Measurements from ENCODE around the gene CIART. TPM values are rescaled to one million over a fixed set of nuclear protein-coding genes. Genes with fewer than 3 reads are reported as not detected.
"Not testable (repeated sequence)": the region's sequence is repeated elsewhere in the genome, so short reads cannot be mapped to it uniquely, and the experiment has no call there.

Gene CIART
- total RNA-seq, 4 donors from 2014 or later = 2.9 to 30.3 (median 4.9) TPM; not detected in 1

- TF ChIP-seq POLR2A (IDR thresholded peaks at IDR 0.05) = no peak
- TF ChIP-seq, protein P1, sequence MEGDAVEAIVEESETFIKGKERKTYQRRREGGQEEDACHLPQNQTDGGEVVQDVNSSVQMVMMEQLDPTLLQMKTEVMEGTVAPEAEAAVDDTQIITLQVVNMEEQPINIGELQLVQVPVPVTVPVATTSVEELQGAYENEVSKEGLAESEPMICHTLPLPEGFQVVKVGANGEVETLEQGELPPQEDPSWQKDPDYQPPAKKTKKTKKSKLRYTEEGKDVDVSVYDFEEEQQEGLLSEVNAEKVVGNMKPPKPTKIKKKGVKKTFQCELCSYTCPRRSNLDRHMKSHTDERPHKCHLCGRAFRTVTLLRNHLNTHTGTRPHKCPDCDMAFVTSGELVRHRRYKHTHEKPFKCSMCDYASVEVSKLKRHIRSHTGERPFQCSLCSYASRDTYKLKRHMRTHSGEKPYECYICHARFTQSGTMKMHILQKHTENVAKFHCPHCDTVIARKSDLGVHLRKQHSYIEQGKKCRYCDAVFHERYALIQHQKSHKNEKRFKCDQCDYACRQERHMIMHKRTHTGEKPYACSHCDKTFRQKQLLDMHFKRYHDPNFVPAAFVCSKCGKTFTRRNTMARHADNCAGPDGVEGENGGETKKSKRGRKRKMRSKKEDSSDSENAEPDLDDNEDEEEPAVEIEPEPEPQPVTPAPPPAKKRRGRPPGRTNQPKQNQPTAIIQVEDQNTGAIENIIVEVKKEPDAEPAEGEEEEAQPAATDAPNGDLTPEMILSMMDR (IDR thresholded peaks at IDR 0.05) = no peak
- Histone ChIP-seq H3K4me3 (no peak overlapping the region), H3K4me1 (peaks cover 0 to 3% of the 10 kb centered on the region in 2 donors), H3K27ac (no peak overlapping the region), H3K36me3 (no peaks in the 10 kb centered on the region), H3K27me3 (no peaks in the 10 kb centered on the region), H3K9me3 (no peaks in the 10 kb centered on the region)
- intact Hi-C loops (cut with DNase I; ENCODE audit: low total_unique reads) = no loop called here
- no peak for DNase-seq
Observed at GRCh38 chr1:150295476-150295875, 13.1 kb downstream of the CIART start.

- intact Hi-C loops (cut with DNase I; ENCODE audit: low total_unique reads) = no loop called here
- Histone ChIP-seq H3K9me3 (no peaks in the 10 kb centered on the region), H3K4me1 (no peaks in the 10 kb centered on the region), H3K4me3 (no peak overlapping the region), H3K27ac (no peak overlapping the region), H3K27me3 (no peaks in the 10 kb centered on the region), H3K36me3 (no peaks in the 10 kb centered on the region)
- TF ChIP-seq, protein P1 (IDR thresholded peaks at IDR 0.05) = no peak
- TF ChIP-seq POLR2A (IDR thresholded peaks at IDR 0.05) = no peak
- no peak for DNase-seq
Observed at GRCh38 chr1:150299716-150300115, 17.4 kb downstream of the CIART start.

- DNase-seq = no peak
- Histone ChIP-seq H3K36me3 (no peaks in the 10 kb centered on the region), H3K27me3 (no peaks in the 10 kb centered on the region), H3K9me3 (no peaks in the 10 kb centered on the region), H3K27ac (no peak overlapping the region), H3K4me1 (no peaks in the 10 kb centered on the region), H3K4me3 (no peak overlapping the region)
- intact Hi-C loops (cut with DNase I; ENCODE audit: low total_unique reads) = no loop called here
- no peak for TF ChIP-seq POLR2A (IDR thresholded peaks at IDR 0.05)
- TF ChIP-seq, protein P1 (IDR thresholded peaks at IDR 0.05) = no peak
Observed at GRCh38 chr1:150302338-150302737, 20.0 kb downstream of the CIART start.

GRCh38 chr1:150302902-150303301 is 20.5 kb downstream of the CIART start:
- DNase-seq = no peak
- Histone ChIP-seq H3K4me1 (no peaks in the 10 kb centered on the region), H3K4me3 (no peak overlapping the region), H3K27ac (no peak overlapping the region), H3K27me3 (no peaks in the 10 kb centered on the region), H3K36me3 (no peaks in the 10 kb centered on the region), H3K9me3 (no peaks in the 10 kb centered on the region)
- intact Hi-C loops (cut with DNase I; ENCODE audit: low total_unique reads) = no loop called here
- TF ChIP-seq POLR2A (IDR thresholded peaks at IDR 0.05) = no peak
- TF ChIP-seq, protein P1 (IDR thresholded peaks at IDR 0.05) = no peak

GRCh38 chr1:150308585-150308984 is 26.2 kb downstream of the CIART start:
- DNase-seq; intact Hi-C loops (cut with DNase I; ENCODE audit: low total_unique reads); H3K9me3 ChIP-seq; H3K36me3 ChIP-seq; H3K4me3 ChIP-seq; H3K4me1 ChIP-seq; H3K27ac ChIP-seq; H3K27me3 ChIP-seq: not testable (repeated sequence)

Measured in uterus (tissue), 4 donors.